Osteoblast (primary cell): ENCODE results near the gene MCL1. TPM values are rescaled to one million over a fixed set of nuclear protein-coding genes. Genes with fewer than 3 reads are reported as not detected.
A peak's percentile ranks its signal among the peaks of the same experiment; 100 is the strongest.

Source experiments
- DNase-seq: peaks from one replicate; pipeline ENCODE4 v3.0.0; 2011; ENCODE audit warnings: low spot score, mixed read lengths; ENCODE audit not compliant: insufficient read length; ENCODE audit errors: missing footprints
- H2AFZ ChIP-seq: 2 replicates; pipeline ENCODE4 v1.6.0; 2011; ENCODE audit warnings: mild to moderate bottlenecking, low read length
- H3K27ac ChIP-seq: 2 replicates; pipeline ENCODE4 v1.5.1; 2011; ENCODE audit warnings: mild to moderate bottlenecking, low read depth, low read length, moderate library complexity
- H3K27me3 ChIP-seq: 2 replicates; pipeline ENCODE4 v1.6.0; 2012; ENCODE audit warnings: mild to moderate bottlenecking, control low read depth, inconsistent platforms, low read length, moderate library complexity; ENCODE audit not compliant: insufficient read depth
- H3K36me3 ChIP-seq: 2 replicates; pipeline ENCODE4 v1.5.1; 2011; ENCODE audit warnings: mild to moderate bottlenecking, low read length, control low read depth, moderate library complexity; ENCODE audit not compliant: insufficient read depth
- H3K4me1 ChIP-seq: 2 replicates; pipeline ENCODE4 v1.5.1; 2011; ENCODE audit warnings: mild to moderate bottlenecking, low read length, control low read depth, moderate library complexity; ENCODE audit not compliant: insufficient read depth
- H3K4me2 ChIP-seq: 2 replicates; pipeline ENCODE4 v1.6.0; 2011; ENCODE audit warnings: mild to moderate bottlenecking, low read length; ENCODE audit not compliant: insufficient read depth
- H3K4me3 ChIP-seq: fragments of 200-600 bp; sonication (generic); 3 replicates; pipeline ENCODE4 v1.5.1; 2012; ENCODE audit warnings: mild to moderate bottlenecking, low read length, inconsistent platforms; ENCODE audit not compliant: insufficient read depth
- H3K79me2 ChIP-seq: 2 replicates; pipeline ENCODE4 v1.6.0; 2012; ENCODE audit warnings: mild to moderate bottlenecking, low read length, control low read depth, inconsistent platforms; ENCODE audit not compliant: insufficient read depth
- H3K9me3 ChIP-seq: 2 replicates; pipeline ENCODE4 v1.5.1; 2011; ENCODE audit warnings: low read depth, low read length, control low read depth
- H4K20me1 ChIP-seq: 2 replicates; pipeline ENCODE4 v1.6.0; 2012; ENCODE audit warnings: mild to moderate bottlenecking, low read length, control low read depth; ENCODE audit not compliant: insufficient read depth
- total RNA-seq: library from RNA; depleted of rRNA; stranded (reverse); fragments of >200 nt; gene quantifications from 2 replicates; pipeline ENCODE4 v1.2.3, GENCODE V29; 2012
- TF ChIP-seq, protein P1 (sequence below): IDR thresholded peaks from 2 replicates; pipeline ENCODE4 v1.5.1; 2011; ENCODE audit warnings: mild to moderate bottlenecking, low read depth, low read length, moderate library complexity; ENCODE audit errors: extremely low read depth

The MCL1 gene
- total RNA-seq, 1 donor: 176 TPM

DNA sequence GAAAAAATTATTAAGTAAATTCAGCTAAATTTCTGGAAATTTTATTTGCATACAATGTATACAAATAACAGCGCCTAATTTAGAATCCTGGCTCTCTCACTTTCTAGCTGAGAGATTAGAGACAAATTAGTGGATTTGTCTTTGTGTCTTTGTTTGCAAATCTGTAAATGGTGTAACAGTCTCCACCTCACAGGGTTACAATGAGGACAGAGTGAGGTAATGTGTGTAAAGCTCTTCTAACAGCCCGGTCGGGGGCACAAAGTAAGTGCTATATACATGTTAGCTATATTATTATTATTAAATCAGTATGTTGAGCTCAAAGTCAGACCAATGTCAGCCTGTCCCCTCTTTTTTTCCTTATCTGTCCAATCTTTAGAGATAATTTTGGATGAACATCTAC is 35.2 kb downstream of the MCL1 start:
- Histone ChIP-seq H3K4me3 (no peak overlapping the region), H2AFZ (no peak overlapping the region), H3K4me1 (peaks cover 9% of the 10 kb centered on the region), H3K36me3 (no peaks in the 10 kb centered on the region), H4K20me1 (no peaks in the 10 kb centered on the region), H3K4me2 (no peak overlapping the region), H3K79me2 (no peaks in the 10 kb centered on the region), H3K27me3 (no peaks in the 10 kb centered on the region), H3K27ac (no peak overlapping the region), H3K9me3 (no peaks in the 10 kb centered on the region)
- TF ChIP-seq, protein P1, sequence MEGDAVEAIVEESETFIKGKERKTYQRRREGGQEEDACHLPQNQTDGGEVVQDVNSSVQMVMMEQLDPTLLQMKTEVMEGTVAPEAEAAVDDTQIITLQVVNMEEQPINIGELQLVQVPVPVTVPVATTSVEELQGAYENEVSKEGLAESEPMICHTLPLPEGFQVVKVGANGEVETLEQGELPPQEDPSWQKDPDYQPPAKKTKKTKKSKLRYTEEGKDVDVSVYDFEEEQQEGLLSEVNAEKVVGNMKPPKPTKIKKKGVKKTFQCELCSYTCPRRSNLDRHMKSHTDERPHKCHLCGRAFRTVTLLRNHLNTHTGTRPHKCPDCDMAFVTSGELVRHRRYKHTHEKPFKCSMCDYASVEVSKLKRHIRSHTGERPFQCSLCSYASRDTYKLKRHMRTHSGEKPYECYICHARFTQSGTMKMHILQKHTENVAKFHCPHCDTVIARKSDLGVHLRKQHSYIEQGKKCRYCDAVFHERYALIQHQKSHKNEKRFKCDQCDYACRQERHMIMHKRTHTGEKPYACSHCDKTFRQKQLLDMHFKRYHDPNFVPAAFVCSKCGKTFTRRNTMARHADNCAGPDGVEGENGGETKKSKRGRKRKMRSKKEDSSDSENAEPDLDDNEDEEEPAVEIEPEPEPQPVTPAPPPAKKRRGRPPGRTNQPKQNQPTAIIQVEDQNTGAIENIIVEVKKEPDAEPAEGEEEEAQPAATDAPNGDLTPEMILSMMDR: no peak
- DNase-seq: peak; percentile 46

DNA sequence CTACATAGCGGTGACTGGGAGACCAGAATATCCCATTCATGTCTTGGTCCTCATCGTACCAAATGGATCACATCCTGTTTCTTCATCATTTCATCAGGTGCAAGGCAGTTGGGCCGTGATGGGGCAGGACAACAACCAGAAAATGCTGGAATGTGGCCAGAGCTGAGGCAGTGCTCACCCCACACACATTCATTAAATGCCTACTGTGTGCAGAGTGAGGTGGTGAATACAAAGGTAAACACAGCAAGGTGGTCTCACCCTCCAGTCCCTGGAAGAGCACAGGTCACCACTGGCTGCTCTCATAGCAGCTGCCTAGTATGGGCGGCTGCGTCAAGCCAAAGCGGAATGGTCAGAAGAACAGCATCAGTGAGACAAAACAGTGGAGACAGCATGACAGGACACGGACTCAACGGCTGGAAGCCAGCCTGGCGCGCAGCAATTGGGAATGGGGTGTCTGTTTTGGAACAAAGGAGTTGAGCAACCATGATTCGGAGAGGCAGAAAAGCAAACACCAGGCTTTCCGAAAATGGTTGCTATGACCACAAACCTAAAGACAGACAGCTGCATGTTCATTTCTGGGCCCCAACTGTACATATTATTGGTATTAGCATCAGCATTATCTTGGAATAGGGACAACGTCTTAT is 35.8 kb downstream of the MCL1 start:
- TF ChIP-seq, protein P1: no peak
- Histone ChIP-seq H4K20me1 (no peaks in the 10 kb centered on the region), H3K4me3 (no peak overlapping the region), H3K4me2 (no peak overlapping the region), H2AFZ (peak overlapping the region; percentile 60), H3K36me3 (no peaks in the 10 kb centered on the region), H3K79me2 (no peaks in the 10 kb centered on the region), H3K27me3 (no peaks in the 10 kb centered on the region), H3K27ac (no peak overlapping the region), H3K4me1 (peaks cover 9% of the 10 kb centered on the region), H3K9me3 (no peaks in the 10 kb centered on the region)
- peak; percentile 86 for DNase-seq

DNA sequence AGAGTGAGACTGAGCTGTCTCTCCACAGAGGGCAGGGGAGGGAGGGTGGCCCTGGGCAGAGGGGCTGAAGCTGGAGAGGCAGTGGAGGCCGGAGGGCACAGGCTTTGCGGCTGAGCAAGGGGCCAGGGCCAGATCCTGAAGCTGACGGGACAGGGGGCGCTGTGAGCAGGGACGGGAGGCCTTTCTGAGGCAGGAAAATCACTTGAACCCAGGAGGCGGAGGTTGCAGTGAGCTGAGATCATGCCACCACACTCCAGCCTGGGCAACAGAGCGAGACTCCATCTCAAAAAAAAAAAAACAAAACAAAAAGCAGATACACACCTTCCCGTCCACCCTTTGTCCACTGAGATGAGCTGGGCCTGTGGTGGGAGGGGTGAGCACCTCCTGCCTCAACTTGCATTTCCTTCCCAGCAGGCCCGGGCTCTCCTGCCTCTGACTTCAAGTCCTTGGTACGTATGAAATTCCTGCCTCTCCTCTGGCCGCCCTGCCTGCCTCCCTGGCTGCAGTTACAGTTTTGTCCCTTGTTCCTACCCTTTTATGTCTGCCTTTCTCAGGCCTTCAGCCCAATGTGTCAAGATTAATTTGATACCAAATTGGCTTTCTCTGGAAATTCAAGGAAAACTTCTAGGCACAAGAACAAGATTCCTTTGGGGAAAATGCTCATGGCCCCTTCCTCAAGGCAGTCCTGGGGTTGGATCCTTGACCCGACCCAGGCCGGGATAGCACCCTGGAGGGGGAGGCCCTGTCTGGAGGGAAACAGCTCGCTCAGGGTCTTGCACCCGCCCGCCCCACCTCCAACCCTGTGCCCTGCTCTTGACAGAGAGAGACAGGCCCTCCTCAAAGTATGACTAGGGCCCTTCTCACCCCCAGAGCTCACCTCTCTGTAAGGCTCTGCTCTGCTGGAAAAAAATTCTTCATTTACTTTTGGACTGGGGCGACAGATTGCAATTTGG is 41.4 kb downstream of the MCL1 start:
- Histone ChIP-seq H3K4me2 (no peak overlapping the region), H3K9me3 (no peaks in the 10 kb centered on the region), H3K79me2 (no peaks in the 10 kb centered on the region), H3K27ac (peak overlapping the region; percentile 61), H4K20me1 (no peaks in the 10 kb centered on the region), H3K4me3 (no peak overlapping the region), H2AFZ (peak overlapping the region; percentile 67), H3K27me3 (no peaks in the 10 kb centered on the region), H3K36me3 (no peaks in the 10 kb centered on the region), H3K4me1 (peaks cover 32% of the 10 kb centered on the region)
- TF ChIP-seq, protein P1: peak; percentile 9
- peak; percentile 88 for DNase-seq
